ENCODE results near the gene CAMK2G. TPM values are rescaled to one million over a fixed set of nuclear protein-coding genes. Genes with fewer than 3 reads are reported as not detected.

CAMK2G gene
- total and polyA plus RNA-seq, 2 experiments from 2014 or later: 30.6 to 34.1 TPM

DNA sequence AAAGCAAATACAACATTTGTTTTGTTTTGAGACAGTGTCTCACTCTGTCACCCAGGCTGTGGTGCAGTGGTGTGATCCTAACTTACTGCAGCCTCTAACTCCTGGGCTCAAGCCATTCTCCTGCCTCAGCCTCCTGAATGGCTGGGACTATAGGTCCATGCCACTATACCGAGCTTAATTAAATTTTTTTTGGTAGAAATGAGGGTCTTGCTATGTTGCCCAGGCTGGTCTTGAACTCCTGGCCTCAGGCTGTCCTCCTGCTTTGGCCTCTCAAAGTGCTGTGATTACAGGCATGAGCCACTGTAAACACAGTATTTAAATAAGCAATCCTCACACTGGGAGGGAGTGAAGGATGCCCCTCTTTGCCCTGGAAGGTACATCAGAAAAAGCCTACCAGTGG is 4.0 kb upstream of the CAMK2G start:
- H3K4me1 Mint-ChIP-seq: peaks cover 18% of the 10 kb centered on the region
- DNase-seq (ENCODE audit: low spot score) (no peak), ATAC-seq (no peak)
- no peak overlapping the region for H3K27ac ChIP-seq (ENCODE audit: low read depth)
- TF ChIP-seq ZNF114 (CRISPR knock-in tag; IDR thresholded peaks at IDR 0.05): no peak
- no peak for TF ChIP-seq EZH2 (IDR thresholded peaks at IDR 0.05; ENCODE audit: low read depth, unreplicated experiment)
- no peak for TF ChIP-seq STAT1 (IDR thresholded peaks at IDR 0.05; ENCODE audit: unreplicated experiment)
- TF ChIP-seq JUNB (IDR thresholded peaks at IDR 0.05; ENCODE audit: unreplicated experiment): no peak
- no peak for TF ChIP-seq ZNF331 (CRISPR knock-in tag; IDR thresholded peaks at IDR 0.05; ENCODE audit: low read depth)
- TF ChIP-seq POLR2AphosphoS5 (IDR thresholded peaks at IDR 0.05; ENCODE audit: low read depth): no peak
- no peak for TF ChIP-seq ZNF462 (CRISPR knock-in tag; IDR thresholded peaks at IDR 0.05)
- TF ChIP-seq, protein P1, sequence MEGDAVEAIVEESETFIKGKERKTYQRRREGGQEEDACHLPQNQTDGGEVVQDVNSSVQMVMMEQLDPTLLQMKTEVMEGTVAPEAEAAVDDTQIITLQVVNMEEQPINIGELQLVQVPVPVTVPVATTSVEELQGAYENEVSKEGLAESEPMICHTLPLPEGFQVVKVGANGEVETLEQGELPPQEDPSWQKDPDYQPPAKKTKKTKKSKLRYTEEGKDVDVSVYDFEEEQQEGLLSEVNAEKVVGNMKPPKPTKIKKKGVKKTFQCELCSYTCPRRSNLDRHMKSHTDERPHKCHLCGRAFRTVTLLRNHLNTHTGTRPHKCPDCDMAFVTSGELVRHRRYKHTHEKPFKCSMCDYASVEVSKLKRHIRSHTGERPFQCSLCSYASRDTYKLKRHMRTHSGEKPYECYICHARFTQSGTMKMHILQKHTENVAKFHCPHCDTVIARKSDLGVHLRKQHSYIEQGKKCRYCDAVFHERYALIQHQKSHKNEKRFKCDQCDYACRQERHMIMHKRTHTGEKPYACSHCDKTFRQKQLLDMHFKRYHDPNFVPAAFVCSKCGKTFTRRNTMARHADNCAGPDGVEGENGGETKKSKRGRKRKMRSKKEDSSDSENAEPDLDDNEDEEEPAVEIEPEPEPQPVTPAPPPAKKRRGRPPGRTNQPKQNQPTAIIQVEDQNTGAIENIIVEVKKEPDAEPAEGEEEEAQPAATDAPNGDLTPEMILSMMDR (conservative IDR thresholded peaks at IDR 0.05; ENCODE audit: low read depth in 2 of 2): no peak
- no peak for TF ChIP-seq REST (IDR thresholded peaks at IDR 0.05; ENCODE audit: unreplicated experiment)
- no peak for TF ChIP-seq NANOG (IDR thresholded peaks at IDR 0.05; ENCODE audit: borderline replicate concordance)
- no peak for TF ChIP-seq CREB1 (CRISPR knock-in tag; IDR thresholded peaks at IDR 0.05; ENCODE audit: low read depth)
- TF ChIP-seq ETS1 (IDR thresholded peaks at IDR 0.05): no peak
- no peak for TF ChIP-seq EZH2phosphoT487 (IDR thresholded peaks at IDR 0.05; ENCODE audit: unreplicated experiment)
- H3K27me3 ChIP-seq (ENCODE audit: insufficient read depth): peaks cover 7% of the 10 kb centered on the region; the same call in 1 of the 2 replicates
- H3K9me2 ChIP-seq (ENCODE audit: insufficient read depth): no peaks in the 10 kb centered on the region
- 0 out of 2 replicates have a peak, but pooled peaks cover 6% of the 10 kb centered on the region for H3F3A ChIP-seq (replicated peaks; ENCODE audit: low read depth)
- no peak overlapping the region for H2AFZ ChIP-seq
- no peak overlapping the region for H3K27ac Mint-ChIP-seq
- no peak overlapping the region for H3K4me2 ChIP-seq
- H3K4me1 ChIP-seq (ENCODE audit: insufficient read depth): peaks cover 4% of the 10 kb centered on the region
- no peak overlapping the region for H3K4me3 Mint-ChIP-seq
- no peaks in the 10 kb centered on the region for H3K9me3 Mint-ChIP-seq
- no peak overlapping the region for H3K4me3 ChIP-seq
- peaks cover under 1% of the 10 kb centered on the region for H3K79me2 ChIP-seq (replicated peaks; ENCODE audit: insufficient read depth)
- H3K36me3 Mint-ChIP-seq (ENCODE audit: low read depth): no peaks in the 10 kb centered on the region; the same call in 2 of the 3 replicates
- peaks cover 8% of the 10 kb centered on the region for H3K27me3 Mint-ChIP-seq (ENCODE audit: insufficient read depth, low read depth, poor library complexity)
- no peaks in the 10 kb centered on the region for H3K36me3 ChIP-seq (ENCODE audit: insufficient read depth)
- H4K20me1 ChIP-seq (replicated peaks; ENCODE audit: insufficient read depth): no peaks in the 10 kb centered on the region; the same call in 1 of the 2 replicates

Measured in GM23338 (cell line).